ENCODE results near the gene HOXA11.

HOXA11 gene

DNA sequence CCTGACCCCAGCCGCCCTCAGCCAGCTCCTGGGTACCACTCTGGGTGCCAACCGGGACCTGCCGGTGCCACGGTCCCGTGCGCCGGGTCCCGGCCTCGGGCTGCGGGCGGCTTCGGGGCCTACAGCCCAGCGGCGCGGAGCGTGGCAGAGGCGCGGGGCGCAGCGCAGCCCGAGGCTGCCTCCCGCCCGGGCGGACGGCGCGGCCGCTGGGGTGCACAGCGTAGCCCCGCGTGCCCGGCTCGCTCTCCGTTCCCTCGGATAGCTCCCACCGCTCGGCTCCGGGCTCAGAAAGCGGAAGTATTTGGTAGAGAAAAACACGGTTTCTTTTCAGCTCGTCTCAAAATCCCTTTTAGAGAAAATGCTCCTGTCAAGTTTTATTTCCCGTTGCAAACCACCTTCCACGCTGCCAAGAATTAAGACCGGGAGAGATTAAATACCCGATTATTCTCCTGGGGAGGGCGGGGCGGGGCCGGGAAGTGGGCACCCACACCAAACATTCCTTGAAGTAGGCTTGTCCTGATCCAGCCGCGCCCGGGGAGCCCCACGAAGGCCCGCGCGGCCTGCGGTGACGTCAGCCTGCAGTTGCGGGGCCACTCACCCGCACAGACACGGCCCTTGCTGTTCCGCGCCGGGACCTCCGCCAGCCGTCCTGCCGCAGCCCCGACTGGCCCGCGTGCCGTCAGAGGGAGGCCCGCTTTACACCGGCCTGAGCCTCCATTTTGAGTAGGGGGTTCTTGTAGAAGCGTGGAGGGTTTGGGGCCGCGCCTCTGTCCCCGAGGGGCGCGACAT lies 7.7 kb upstream of the HOXA11 start:
- DNase-seq (ENCODE audit: low read depth): no peak

DNA sequence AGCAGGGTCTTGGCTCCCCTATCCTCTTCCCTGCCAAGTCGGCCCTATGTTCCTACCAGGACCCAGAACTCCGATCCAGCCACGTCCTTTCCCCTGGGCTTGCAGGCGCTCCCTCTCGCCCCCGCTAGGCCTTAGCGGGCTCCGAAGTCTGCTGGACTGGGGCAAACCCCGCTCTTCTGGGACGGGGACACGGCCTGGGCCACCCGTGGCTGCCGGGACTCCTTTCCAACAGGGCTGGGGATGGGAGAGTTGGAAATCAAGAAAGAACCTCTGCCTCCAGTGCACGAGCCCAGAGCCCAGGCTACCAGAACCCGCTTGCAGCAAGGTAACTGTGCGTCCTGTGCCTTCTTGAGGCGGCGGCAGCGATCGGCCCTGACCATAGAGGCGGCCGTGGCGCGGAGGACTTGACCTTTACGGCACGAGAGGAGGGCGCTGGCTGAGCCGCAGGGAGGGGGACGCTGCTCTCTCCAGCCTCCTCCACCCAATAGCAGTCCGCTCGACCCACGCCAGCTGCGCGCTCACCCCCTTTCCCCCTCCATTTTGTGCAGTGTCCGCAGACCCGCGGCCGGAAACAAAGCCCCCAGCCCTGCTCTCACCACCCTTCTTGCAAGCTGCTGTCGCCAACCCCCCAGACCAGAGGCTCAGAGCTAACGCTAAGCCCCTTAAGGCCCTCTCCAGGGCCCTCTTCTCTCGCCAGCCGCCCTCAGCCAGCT lies 7.0 kb upstream of the HOXA11 start:
- DNase-seq (ENCODE audit: low read depth): no peak

DNA sequence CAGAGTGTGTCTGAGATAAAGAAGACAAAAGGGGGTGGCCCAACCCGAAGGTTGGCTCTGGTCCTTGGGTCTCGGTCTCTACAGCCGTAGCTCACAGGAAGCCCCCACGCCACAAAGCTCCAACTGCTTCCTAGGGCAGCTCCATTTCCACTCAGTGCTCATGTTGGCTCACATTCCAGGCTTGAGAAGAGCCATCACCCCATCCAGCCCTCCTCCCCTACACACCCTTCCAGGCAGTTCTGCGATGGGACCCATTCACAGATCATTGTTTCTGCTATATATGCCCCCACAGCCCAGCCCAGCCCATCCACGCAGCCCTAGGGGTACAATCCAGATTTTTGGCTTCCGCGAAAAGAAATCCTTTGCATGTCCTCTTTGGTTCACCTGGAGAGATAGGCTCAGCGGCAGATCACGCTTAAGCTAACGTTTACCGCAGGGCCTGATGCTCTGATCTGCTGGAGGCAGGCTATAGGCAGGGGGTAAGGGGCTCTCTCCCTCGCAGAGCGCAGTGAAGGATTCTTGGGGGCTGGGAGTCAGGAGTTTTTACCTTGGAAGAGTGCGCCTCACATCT lies 6.2 kb upstream of the HOXA11 start:
- DNase-seq (ENCODE audit: low read depth): no peak

DNA sequence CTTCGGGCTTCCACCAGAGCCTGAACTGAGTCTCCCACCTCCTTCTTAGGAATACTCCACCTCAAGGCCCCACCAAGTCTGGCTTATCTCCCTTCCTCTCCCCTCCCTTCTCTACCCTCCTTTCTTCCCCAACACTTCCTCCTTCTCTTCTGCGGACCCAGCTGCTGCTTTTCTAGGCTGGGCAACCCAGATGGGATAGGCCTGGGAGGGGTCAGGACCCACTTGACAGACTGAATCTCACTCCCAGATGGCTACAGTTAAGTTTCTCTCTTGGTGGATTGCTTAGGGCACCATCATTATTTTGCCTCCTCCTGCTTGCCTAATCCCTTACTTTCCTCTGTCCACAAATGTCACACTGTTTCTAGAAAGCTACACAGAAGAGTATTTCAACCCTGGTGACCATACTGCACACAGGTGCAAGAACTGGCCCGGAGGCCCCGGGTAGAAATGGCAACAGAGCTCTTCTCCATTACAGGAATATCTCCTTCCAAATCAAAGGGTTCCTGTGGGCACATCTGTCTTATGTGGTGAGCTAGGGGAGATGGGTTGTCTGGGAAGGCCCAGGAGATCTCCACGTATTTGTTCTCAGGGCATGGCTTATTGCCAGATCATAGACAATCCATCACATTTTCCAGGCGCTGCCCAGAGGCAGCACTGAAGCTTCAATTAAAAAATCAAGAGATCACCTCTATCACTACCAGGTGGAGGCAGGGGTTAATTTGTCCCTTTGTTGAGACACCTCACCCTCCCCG lies 5.1 kb upstream of the HOXA11 start:
- no peak for DNase-seq (ENCODE audit: low read depth)

DNA sequence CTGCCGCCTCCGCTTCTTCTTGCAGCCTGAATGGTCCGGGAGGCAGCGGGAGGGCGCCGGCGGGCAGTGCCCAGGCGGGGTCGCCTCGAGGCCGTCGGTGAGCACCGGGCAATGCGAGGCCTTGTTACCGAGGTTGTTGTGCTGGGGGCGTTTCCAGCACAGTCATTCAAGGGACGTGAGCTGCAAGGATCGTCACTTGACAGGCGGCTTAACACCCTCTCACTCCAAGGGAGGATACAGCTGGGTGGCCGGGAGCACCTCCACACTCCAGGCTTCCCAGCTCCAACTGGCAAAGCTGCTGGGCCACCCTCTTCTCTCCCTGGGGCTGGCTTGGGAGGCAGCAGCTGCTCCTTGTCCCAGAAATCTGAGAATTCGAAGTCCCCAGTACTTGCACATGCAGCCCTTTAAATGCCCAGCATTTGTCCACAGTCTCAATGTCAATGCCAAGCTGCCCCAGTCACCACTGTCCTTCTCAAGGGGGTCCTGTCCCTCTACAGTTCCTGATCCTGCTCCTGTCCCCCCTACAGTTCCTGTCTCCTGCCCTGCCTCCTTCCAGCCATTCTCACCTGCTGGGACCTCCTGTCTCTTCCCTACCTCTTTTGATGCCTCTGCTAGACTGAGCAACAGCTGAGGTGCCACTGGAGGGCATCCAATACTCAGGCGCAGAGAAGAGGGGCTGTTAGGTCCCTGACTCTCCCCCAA lies 4.4 kb upstream of the HOXA11 start:
- no peak for DNase-seq (ENCODE audit: low read depth)

DNA sequence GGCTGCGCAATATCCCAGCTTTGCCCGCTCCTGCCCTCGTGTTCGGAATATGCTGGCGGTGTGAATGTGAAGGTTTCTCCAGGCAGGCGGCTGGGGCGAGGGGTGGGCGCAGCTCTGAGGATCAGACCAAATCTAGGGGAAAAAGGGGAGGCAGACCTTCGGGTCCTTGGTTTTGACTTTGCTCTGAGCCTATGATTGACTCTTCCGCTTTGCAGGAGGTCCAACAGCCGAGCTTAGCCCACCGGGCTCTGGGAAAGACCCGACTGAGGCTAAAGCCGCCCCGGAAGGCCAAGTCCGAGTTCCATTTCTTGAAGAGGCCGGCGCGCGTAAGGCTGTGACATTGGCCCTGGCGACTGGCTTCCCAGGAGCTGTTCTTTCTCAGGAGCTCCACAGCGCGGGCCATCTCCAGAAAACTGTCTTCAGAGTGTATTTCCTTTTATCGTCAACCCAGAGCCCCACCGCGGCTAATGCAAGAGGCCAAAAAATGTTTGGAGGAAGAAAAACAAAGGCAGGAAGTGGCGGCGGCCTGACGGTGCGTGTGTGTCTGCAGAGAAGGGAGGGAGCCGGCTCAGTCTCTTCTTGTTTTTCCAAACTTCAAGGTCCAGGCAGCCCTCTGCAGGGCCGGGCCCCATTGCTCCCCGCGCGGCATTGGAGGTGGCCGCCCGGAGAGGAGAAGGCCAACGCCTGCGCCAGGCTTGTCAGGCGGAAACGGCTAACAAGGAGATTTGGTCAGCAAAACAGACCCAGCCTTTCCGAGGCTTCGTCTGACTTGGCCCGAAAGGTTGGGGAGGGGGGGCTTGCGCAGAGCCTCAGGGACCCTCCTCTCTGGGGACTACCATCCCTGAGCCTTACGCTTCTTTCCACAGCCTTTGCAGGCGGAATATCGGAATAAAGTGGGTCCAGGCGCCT lies 3.6 kb upstream of the HOXA11 start:
- no peak for DNase-seq (ENCODE audit: low read depth)

- no peak for DNase-seq (ENCODE audit: low read depth)
These were observed 2.7 kb upstream of the HOXA11 start for GRCh38 chr7:27187475-27188385.

DNA sequence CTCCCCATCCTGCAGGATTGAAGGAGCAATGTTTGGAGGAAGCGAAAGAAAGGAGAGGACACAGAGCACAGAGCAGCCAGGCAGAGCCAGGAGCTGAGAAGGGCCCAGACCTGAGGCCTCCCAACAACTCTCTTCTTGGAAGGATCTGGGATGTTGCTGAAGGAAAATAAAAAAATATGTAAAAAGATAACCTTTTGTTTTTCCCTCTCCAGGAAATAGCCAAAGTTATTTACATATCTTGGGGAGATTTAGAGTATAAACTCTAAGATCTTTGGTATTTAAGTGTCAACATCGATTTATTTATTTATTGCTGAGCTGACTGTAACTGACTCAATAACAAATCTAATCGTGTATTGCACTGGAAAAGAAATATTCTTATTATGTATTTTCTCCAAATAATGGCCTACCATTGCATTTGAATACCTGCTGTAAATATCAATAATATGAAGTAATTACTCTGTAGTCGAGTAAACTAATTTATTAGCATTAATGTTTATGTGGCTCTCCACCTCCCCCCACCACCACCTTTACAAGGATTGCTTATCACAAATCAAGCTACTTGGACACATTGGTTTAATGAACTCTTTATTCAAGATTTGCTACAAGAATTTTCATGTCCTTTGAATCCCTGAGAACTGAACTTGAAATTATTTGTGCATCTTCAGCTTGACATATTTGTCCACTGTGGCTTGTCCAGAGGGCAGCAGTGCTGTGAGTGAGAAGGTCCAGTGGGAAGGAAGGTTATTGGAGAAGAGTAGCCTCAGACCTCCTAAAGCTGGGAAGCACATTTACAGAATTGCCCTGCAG lies 1.8 kb upstream of the HOXA11 start:
- DNase-seq (ENCODE audit: low read depth): no peak

GRCh38 chr7:27185854-27186667 lies 1.0 kb upstream of the HOXA11 start:
- DNase-seq (ENCODE audit: low read depth): no peak

GRCh38 chr7:27184337-27185012 lies 557 bp downstream of the HOXA11 start:
- no peak for DNase-seq (ENCODE audit: low read depth)

DNA sequence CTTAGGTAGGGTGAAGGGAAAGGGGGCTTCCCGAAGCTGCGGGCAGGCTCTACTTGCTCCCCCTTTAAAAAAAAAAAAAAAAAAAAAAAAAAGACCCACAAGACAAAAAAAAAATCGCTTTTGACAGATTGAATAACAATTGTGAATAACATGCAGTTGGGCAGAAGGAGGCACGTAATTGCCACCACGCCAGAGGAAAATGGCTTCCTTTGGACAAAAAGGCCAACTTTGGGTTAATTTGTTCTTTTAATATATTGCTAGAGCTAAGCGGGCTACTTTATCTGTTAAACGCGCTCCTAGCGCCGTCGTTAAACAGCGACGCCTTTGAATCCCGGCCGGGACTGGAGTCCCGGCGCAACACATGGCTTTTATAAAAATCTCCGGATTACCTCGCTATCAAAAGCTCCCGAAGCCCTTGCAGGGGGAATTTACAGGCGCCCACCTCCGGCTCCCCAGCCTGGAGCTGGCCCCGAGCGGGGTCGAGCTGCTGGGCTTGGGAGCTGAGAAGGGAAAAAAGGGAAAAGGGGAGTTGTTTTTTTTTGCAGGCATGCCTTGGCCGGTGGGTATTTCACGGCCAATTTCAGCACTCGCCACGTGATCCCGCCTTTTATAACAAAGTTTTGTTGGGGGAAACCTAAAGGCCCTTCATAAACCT lies 1.2 kb downstream of the HOXA11 start:
- no peak for DNase-seq (ENCODE audit: low read depth)

- no peak for DNase-seq (ENCODE audit: low read depth)
These were observed 2.0 kb downstream of the HOXA11 start for GRCh38 chr7:27182861-27183681.

DNA sequence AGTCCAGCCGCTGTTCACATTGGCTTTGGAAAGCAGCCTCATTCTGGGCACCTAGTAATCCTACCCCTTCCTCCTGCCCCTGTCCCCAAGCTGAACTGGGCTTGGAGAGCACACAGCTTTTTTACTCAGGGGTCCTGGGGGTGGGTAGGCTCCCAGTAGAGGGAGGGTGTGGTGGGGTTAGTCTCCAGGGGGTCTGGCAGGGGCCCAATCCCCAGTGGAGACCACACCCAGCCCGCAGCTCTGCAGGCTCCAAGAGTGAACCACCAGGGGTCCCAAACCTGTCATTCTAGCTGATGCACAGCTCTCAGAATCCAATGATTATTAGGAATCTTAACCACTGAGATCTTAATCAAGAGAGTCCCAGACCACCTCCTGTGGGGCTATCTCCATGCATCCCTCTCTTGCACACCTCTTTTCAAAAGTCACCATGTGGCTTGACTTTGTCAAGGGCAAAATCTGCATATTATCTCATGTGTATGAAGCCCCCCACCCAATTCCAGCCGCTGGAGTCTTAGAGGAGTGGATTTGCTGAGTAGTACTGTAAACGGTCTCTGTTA lies 2.7 kb downstream of the HOXA11 start:
- DNase-seq (ENCODE audit: low read depth): no peak

DNA sequence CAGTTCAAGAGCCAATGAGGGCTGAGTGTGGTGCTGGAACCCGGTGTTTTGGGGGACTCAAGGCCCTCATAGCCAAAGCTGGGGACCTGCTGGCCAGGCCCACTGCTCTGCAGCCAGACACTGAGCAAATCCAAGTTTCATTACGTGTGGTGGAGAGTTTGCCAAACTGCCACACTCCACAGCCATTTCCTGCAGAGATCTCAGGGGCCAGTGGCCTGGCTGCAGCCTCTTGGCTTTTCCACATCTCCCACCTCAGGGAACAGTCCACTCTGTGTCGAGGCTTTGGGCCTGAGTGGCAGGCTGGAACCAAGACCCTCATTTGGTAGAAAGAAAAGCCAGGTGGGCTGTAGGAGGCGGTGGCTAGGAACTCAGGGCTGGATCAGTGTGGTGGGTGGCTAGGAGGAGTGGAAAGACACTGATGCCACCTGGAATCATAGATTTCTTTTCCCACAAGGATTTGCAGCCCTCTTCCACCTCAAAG lies 3.2 kb downstream of the HOXA11 start:
- no peak for DNase-seq (ENCODE audit: low read depth)
